GM19239 (cell line): ENCODE results near the gene FTHL17.
A peak's percentile ranks its signal among the peaks of the same experiment; 100 is the strongest.

Source experiments
- DNase-seq: peaks from one replicate; pipeline ENCODE4 v3.0.0; 2011; ENCODE audit warnings: low spot score; ENCODE audit not compliant: insufficient read length
- FAIRE-seq: peaks from 2 replicates; lab custom pipeline; 2011; peaks lifted over from hg19 to GRCh38; lab: Jason Lieb, UNC

Gene FTHL17

DNA sequence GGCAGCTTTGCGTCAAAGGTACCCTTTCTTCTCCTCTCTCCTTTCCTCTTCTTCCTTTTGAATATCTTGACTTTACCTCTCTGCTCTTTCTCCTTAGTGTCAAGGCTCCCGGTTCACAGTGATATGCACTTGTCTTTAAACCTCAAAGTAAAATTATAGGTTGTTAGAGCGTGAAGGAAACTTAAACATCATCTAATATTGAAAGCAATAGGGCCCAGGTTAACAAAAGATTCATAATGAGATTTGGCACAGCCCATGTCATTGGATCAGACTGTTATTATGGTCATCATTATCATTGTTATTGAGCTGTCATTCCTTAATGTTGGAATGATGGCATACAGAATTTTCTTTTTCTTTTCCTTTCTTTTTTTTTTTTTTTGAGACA lies 32.5 kb downstream of the FTHL17 start:
- DNase-seq (no peak), FAIRE-seq (peak; percentile 45)

- DNase-seq (no peak), FAIRE-seq (peak; percentile 94)
Measured at GRCh38 chrX:31038575-31039326, 33.1 kb downstream of the FTHL17 start.

DNA sequence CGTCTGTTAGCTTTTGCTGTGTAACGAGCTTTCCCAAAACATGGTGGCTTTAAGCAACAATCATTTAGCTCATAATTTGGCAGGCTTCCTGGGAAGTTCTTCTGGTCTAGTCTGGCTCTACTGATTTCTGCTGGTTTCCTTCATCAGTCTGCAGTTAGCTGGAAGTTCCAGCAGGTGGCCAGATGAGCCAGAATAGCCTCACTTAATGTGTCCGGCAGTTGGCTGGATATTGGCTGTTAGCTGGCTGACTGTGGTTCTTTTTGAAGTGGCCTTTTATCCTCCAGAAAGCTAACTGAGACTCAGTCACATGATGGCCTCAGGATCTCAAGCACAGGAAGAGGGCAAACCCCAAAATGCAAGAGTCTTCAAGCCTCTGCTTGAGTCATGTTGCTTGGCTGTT lies 34.9 kb downstream of the FTHL17 start:
- DNase-seq (peak; percentile 9), FAIRE-seq (peak; percentile 99)

DNA sequence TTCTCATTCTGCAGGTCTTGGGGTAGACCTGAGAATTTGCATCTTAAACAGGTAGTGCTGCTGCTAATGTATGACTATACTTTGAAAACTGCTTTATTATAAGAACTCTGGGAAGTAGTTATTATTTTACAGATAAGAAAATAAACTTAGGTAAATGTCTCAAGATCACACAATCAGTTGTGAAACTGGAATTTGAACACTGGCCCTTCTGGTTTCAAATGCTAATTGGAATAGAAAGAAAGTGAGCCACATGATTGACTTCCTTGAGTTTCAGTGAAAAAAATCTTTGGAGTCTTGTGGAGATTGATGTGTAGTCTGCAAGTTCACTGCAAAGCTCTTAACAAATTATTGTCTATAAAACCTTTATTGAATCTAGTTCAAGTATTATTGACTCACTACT lies 44.5 kb downstream of the FTHL17 start:
- FAIRE-seq, result no peak
- DNase-seq, result no peak

GRCh38 chrX:31024866-31025265 lies 47.0 kb downstream of the FTHL17 start:
- no peak for DNase-seq
- no peak for FAIRE-seq

DNA sequence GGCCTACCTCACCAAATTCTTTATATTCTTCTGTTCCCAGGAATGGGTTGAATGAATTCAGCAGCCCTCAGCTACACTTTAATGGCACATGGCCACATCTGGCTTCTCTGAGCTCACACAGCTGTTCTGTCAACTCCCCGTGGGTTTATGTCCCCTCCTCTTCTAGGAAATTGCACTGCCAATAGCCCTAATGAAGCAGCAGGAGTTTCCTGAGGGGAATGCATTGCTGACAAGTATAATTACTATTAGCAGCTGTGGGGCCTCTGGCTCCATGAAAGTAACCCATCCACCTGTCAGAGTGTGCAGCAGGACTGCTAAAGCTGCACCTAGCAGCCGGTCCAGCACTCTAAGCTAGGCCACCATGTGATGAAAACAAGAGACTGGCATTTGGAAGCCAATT lies 50.3 kb downstream of the FTHL17 start:
- FAIRE-seq (no peak), DNase-seq (no peak)
